ENCODE results near the gene PXK.

PXK gene

DNA sequence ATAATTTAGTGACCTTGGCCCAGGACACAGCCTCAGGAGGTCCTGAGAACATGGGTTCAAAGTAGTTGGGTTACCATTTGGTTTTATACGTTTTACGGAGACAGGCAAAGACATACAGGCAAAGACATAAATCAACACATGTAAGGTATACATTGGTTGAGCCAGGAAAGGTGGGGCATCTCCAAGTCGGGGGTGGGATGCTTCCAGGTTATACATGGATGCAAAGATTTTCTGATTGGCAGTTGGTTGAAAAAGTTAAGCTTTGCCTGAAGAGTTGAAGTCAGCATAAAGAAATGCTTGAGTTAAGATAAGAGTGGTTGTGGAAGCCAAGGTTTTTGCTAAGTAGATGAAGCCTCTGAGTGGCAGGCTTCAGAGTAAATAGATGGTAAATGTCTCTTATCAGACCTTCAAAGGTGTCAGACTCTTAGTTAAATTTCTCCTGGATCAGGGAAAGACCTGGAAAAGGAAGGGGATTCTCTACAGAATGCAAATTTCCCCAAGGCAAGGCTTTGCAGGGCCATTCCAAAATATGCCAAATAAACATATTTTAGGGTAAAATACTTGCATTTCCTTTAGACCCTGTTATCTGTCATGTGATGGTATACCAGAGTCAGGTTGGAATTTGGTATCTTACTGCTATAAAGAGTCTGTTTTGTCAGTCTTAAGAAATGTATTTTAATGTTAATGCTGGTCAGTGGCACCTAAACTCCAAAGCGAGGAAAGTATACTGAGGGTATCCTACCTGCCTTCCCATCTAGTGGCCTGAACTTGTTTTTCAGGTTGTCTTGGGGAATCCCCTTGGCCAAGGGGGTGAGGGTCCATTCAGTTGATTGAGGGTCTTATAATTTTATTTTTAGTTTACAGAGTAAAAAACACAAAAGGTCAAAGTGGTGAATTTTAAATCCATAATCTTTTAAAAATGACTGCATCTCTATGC, 109.1 kb downstream of the PXK start:
- Mint-ChIP-seq H3K27me3 (ENCODE audit: low read depth) (peaks cover 6% of the 10 kb centered on the region), H3K4me3 (no peak overlapping the region), H3K27ac (no peak overlapping the region), H3K9me3 (no peaks in the 10 kb centered on the region), H3K36me3 (ENCODE audit: low read depth) (no peaks in the 10 kb centered on the region), H3K4me1 (peaks cover 2% of the 10 kb centered on the region)
- TF ChIP-seq, protein P1, sequence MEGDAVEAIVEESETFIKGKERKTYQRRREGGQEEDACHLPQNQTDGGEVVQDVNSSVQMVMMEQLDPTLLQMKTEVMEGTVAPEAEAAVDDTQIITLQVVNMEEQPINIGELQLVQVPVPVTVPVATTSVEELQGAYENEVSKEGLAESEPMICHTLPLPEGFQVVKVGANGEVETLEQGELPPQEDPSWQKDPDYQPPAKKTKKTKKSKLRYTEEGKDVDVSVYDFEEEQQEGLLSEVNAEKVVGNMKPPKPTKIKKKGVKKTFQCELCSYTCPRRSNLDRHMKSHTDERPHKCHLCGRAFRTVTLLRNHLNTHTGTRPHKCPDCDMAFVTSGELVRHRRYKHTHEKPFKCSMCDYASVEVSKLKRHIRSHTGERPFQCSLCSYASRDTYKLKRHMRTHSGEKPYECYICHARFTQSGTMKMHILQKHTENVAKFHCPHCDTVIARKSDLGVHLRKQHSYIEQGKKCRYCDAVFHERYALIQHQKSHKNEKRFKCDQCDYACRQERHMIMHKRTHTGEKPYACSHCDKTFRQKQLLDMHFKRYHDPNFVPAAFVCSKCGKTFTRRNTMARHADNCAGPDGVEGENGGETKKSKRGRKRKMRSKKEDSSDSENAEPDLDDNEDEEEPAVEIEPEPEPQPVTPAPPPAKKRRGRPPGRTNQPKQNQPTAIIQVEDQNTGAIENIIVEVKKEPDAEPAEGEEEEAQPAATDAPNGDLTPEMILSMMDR (IDR thresholded peaks at IDR 0.05; ENCODE audit: unreplicated experiment in 3 of 3): no peak

DNA sequence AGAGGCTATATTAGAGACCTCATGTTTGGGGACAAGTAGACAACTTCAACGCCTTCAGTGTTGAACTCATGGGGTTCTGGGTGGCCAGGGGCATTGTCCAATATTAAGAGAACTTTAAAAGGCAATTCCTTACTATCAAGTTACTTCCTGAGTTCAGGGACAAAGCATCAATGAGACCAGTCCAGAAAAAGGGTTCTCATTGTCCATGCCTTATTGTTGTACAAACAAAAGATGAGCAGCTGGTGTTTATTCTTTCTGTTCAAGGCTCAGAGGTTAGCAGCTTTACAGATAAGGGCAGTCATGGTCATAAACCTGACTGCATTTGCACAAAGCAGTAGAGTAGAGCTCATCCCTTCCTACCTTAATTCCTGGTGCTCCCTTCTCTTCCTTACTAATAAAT, 119.5 kb downstream of the PXK start:
- Mint-ChIP-seq H3K4me1 (no peaks in the 10 kb centered on the region), H3K27ac (no peak overlapping the region), H3K27me3 (ENCODE audit: low read depth) (peaks cover 4% of the 10 kb centered on the region), H3K9me3 (peaks cover 27% of the 10 kb centered on the region), H3K4me3 (no peak overlapping the region), H3K36me3 (ENCODE audit: low read depth) (peaks cover 12% of the 10 kb centered on the region)
- TF ChIP-seq, protein P1 (IDR thresholded peaks at IDR 0.05; ENCODE audit: unreplicated experiment in 3 of 3): no peak

DNA sequence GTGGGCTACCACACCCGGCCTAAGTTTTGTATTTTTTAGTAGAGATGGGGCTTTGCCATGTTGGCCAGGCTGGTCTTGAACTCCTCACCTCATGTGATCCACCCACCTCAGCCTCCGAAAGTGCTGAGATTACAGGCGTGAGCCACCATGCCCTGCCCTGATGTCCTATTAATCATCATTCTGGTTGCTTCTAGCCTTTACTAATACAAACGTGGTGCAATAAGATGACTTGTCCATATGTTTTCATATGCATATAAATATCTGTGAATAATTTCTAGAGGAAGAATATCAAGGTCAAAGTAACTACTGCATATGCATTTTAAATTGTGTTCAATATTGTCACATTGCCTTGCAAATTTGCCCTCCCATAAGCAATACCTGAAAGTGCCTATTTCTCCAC, 126.5 kb downstream of the PXK start:
- H3K4me3 Mint-ChIP-seq: no peak overlapping the region
- peaks cover 17% of the 10 kb centered on the region for H3K9me3 Mint-ChIP-seq
- H3K36me3 Mint-ChIP-seq (ENCODE audit: low read depth): peaks cover 9% of the 10 kb centered on the region
- TF ChIP-seq, protein P1 (IDR thresholded peaks at IDR 0.05; ENCODE audit: unreplicated experiment in 3 of 3): no peak
- H3K27ac Mint-ChIP-seq: no peak overlapping the region
- H3K4me1 Mint-ChIP-seq: peaks cover 14% of the 10 kb centered on the region
- H3K27me3 Mint-ChIP-seq (ENCODE audit: low read depth): peaks cover 4% of the 10 kb centered on the region

DNA sequence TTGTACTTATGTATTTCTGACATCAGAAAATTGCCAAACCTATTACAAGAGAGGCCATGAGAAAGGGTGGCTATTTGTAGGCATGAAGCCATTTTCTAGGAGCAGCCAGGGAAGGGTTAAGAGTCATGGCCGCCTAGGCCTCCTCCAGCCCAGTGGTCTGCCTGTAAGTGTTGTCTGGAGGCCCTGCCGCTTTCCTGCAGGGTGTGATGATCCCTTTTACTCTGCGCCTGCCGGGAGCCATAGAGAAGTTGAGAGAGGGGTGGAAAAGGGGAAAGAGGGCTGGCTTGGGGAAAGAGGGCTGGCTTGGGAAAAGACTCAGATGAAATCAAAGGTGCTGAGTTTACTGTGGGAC, 130.1 kb downstream of the PXK start:
- H3K27me3 Mint-ChIP-seq (ENCODE audit: low read depth): no peaks in the 10 kb centered on the region
- H3K4me1 Mint-ChIP-seq: peaks cover 18% of the 10 kb centered on the region
- no peaks in the 10 kb centered on the region for H3K9me3 Mint-ChIP-seq
- TF ChIP-seq, protein P1 (IDR thresholded peaks at IDR 0.05; ENCODE audit: unreplicated experiment in 3 of 3): no peak
- no peak overlapping the region for H3K4me3 Mint-ChIP-seq
- peak overlapping the region; percentile 43 to 87 (median 86) for H3K27ac Mint-ChIP-seq
- no peaks in the 10 kb centered on the region for H3K36me3 Mint-ChIP-seq (ENCODE audit: low read depth)

DNA sequence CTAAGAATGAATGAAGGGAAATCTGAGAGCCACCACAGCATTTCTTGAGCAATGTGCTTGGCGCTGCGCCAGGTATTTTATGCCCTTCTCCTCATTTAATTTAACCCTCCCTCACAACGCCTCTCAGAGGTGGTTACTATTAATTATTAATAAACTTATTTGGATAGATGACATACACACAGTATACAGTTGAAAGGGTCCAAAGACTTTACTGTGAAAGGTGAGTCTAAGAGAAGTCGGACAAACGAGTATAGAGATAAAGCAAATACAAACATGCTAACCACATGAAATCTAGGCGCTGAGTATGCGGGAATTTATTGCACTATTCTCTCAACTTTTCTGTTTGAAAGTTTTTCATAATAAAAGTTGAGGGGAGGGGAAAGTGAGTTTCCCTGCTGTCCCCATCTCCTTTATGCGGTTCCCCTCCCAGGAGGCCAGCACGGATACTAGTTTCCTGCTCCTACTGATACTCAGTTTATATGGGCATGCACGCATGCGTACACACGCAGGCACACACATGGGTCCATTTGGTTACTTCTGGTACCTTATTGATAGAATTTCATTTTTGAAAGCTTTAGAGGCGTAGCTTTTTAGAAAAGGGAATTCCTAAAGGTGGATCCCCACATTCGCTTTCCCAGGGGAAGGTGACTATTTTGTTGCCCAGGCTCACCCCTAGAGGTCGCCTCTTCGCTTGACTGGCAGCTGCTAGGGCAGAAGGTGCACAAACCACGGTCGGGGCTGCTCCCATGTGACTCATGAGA, 130.7 kb downstream of the PXK start:
- Mint-ChIP-seq H3K9me3 (no peaks in the 10 kb centered on the region), H3K27ac (peak overlapping the region; percentile 43 to 87 (median 86)), H3K4me1 (peaks cover 18% of the 10 kb centered on the region), H3K36me3 (ENCODE audit: low read depth) (no peaks in the 10 kb centered on the region), H3K27me3 (ENCODE audit: low read depth) (no peaks in the 10 kb centered on the region), H3K4me3 (no peak overlapping the region)
- TF ChIP-seq, protein P1 (IDR thresholded peaks at IDR 0.05; ENCODE audit: unreplicated experiment in 3 of 3): peak; percentile 53 to 78 (median 62)
